Muscle of leg (tissue), 11 donors: ENCODE measurements around the gene HMGCS2. TPM values are rescaled to one million over a fixed set of nuclear protein-coding genes. Genes with fewer than 3 reads are reported as not detected.

Experiments
- DNase-seq: peaks from one replicate; pipeline ENCODE4 v3.0.0; 2013
- H3K27ac ChIP-seq: one replicate; pipeline ENCODE4 v1.5.1; 2013; ENCODE audit warnings: mild to moderate bottlenecking, low read length, control low read depth
- H3K27me3 ChIP-seq: one replicate; pipeline ENCODE4 v1.6.1; 2013; ENCODE audit warnings: low read length; ENCODE audit not compliant: control insufficient read depth, insufficient read depth
- H3K36me3 ChIP-seq: one replicate; pipeline ENCODE4 v1.6.1; 2013; ENCODE audit warnings: low read length; ENCODE audit not compliant: control insufficient read depth, insufficient read depth
- H3K4me1 ChIP-seq: one replicate; pipeline ENCODE4 v1.6.1; 2013; ENCODE audit warnings: low read length; ENCODE audit not compliant: control insufficient read depth, insufficient read depth
- H3K4me3 ChIP-seq: one replicate; pipeline ENCODE4 v1.5.1; 2013; ENCODE audit warnings: low read length, control low read depth
- H3K9me3 ChIP-seq: replicated peaks from 2 replicates; pipeline ENCODE4 v1.6.1; 2013; ENCODE audit warnings: low read depth, low read length; ENCODE audit not compliant: control insufficient read depth
- WGBS: methylation state at CpG from one replicate; pipeline ENCODE4 v1.1.5; 2013; ENCODE audit warnings: missing lambda C conversion rate; ENCODE audit not compliant: insufficient coverage; 5-methylcytosine and 5-hydroxymethylcytosine counted together
- polyA plus RNA-seq, 8 donors: library from polyadenylated mRNA; unstranded; fragments of 120-200 nt; gene quantifications; one replicate each; pipeline versions ENCODE4 v1.2.1 to v1.2.3, GENCODE V29; 2013; ENCODE audit warnings: inconsistent platforms in 1 of 8, low replicate concordance in 1 of 8; ENCODE audit not compliant: insufficient read length in 8 of 8, insufficient read depth in 1 of 8
- total RNA-seq: library from RNA; stranded (reverse); fragments of 120-200 nt; gene quantifications from one replicate; pipeline ENCODE4 v1.2.4, GENCODE V29; 2013

Gene HMGCS2
- total and polyA plus RNA-seq, 9 donors, result 0.13 to 2.9 (median 1.2) TPM; not detected in 4

DNA sequence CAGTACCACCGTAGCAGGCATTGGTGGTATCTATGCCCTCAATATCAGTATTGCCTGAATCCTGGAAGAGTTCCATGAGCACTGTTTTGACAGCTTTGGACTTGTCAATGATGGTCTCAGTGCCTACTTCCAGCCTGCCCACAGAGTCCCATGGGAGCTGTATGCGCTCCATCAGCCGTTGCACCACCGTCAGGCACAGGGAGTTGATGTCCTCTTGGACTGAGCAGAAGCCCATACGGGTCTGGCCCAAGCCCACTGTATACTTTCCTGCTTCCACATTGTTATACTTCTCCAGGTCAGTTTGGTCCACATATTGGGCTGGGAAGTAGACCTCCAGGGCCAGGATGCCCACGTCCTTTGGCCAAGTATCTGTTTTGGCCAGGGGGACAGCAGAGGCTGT is 4.5 kb downstream of the HMGCS2 start:
- H3K4me3 ChIP-seq, result no peak overlapping the region
- no peaks in the 10 kb centered on the region for H3K36me3 ChIP-seq
- no peaks in the 10 kb centered on the region for H3K4me1 ChIP-seq
- no peak for DNase-seq
- peaks cover 2% of the 10 kb centered on the region for H3K9me3 ChIP-seq
- H3K27ac ChIP-seq, result no peak overlapping the region
- 88% methylated on average over 4 of the region's 6 CpGs for WGBS
- peaks cover 3% of the 10 kb centered on the region for H3K27me3 ChIP-seq

DNA sequence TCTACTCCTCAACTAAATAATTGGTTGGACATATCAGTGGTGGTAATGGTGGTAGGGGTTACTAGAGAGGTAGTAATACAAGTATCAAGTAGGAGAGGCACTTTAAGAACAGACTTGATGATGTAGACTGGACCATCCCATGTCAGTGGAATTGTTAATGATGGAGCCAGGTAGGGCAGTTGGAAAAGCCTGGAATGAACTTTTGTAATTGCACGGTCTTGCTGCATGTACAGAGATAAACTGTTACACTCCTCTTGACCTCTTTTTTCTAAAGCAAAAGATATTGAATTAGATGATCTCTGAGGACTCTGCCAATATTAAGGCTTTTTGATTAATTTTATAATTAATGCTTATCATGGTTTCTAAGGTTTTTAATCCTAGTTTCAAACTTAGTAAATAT is 5.8 kb downstream of the HMGCS2 start:
- no peaks in the 10 kb centered on the region for H3K27me3 ChIP-seq
- H3K4me3 ChIP-seq, result no peak overlapping the region
- peaks cover 2% of the 10 kb centered on the region for H3K9me3 ChIP-seq
- DNase-seq, result no peak
- no peak overlapping the region for H3K27ac ChIP-seq
- no CpG with 5 or more reads among the region's 1 CpG for WGBS
- no peaks in the 10 kb centered on the region for H3K4me1 ChIP-seq
- H3K36me3 ChIP-seq, result no peaks in the 10 kb centered on the region

DNA sequence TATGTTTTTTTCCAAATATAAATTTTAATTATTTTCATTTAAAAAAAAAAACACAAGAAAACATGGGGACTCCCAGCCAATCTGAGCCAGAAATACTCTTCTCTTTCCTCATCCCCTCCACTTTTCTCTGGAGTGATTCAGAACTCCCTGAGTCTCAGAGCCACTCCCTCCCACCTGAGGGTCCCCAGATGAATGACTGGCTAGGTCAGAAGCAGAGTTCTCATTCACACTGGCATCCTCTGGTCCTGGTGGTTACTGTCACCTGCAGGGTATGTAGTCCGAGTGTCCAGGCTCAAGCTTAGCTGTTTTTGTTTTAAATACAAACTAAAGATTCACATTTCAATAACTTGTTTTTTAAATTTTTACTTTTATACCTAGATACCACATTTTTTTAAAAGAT is 6.3 kb downstream of the HMGCS2 start:
- no peak overlapping the region for H3K4me3 ChIP-seq
- no CpG with 5 or more reads among the region's 1 CpG for WGBS
- DNase-seq, result no peak

DNA sequence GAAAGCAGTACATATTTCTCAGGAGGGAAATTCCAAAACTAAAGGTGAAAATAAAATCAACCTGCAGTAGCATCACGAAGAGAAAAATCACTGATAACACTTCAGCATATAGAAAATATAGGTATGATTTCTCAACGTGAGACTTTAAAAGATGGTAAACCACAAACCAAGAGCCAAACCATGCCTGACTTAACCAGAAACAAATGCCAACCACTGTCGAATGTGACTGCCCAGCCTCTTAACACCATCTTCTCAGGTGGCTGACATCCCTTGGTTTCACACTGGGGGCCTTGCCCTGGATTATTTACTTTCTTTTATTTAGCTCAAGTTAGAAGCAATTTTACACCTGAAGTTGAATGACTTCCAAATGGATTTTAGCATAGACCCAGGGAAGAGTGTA is 10.1 kb downstream of the HMGCS2 start:
- no peaks in the 10 kb centered on the region for H3K4me1 ChIP-seq
- no peak overlapping the region for H3K27ac ChIP-seq
- no peaks in the 10 kb centered on the region for H3K27me3 ChIP-seq
- H3K36me3 ChIP-seq, result no peaks in the 10 kb centered on the region
- H3K4me3 ChIP-seq, result no peak overlapping the region
- no peak for DNase-seq
- WGBS, result 67% methylated on average over 1 of the region's 3 CpGs
- no peaks in the 10 kb centered on the region for H3K9me3 ChIP-seq

More for the DNA sequence above, 6.3 kb downstream of the HMGCS2 start:
- H3K36me3 ChIP-seq, result no peaks in the 10 kb centered on the region
- H3K27me3 ChIP-seq, result no peaks in the 10 kb centered on the region
- no peaks in the 10 kb centered on the region for H3K4me1 ChIP-seq
- H3K9me3 ChIP-seq, result peaks cover 2% of the 10 kb centered on the region
- no peak overlapping the region for H3K27ac ChIP-seq

DNA sequence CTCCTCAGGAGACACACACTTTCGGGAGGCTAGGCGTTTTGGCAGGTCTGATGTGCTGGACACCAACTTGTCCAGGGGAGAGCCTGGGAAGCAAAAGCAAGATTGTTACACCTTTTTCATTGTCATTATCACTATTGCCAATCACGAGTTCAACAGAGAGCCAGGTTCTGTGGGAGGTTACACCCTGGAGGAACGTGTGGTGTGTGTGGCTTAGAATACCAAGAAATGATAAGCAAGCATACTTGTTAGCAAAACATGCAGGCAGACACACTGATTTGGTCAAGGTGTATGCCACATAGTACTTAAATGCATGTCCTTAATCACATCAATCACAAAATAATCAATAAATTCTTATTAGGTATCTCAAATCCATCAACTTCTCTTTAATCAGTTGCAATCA is 16.1 kb downstream of the HMGCS2 start:
- H3K36me3 ChIP-seq, result no peaks in the 10 kb centered on the region
- H3K9me3 ChIP-seq, result no peaks in the 10 kb centered on the region
- no CpG with 5 or more reads among the region's 4 CpGs for WGBS
- no peak overlapping the region for H3K27ac ChIP-seq
- H3K4me3 ChIP-seq, result no peak overlapping the region
- no peaks in the 10 kb centered on the region for H3K4me1 ChIP-seq
- no peak for DNase-seq
- no peaks in the 10 kb centered on the region for H3K27me3 ChIP-seq

DNA sequence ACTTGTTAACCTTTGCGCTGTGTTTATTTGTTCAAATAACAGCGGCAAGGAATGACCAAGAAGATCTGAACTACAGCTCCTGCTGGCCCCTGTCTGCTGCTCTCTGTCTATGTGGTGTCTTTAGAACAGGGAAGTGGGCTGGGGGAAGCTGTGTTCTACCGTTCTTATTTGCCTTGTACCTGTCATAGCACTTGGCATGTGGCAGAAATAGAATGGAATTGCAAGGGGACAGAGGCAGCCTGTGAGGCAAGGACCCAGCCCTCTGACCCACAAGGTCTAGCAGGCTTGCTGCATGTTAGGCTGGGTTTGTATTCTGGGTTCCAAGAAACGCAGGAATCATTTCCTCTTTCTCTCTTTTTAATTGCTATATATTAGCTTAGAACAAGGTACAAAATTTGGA is 20.7 kb downstream of the HMGCS2 start:
- DNase-seq, result no peak
- Histone ChIP-seq H3K36me3 (peaks cover 12% of the 10 kb centered on the region), H3K4me3 (no peak overlapping the region), H3K4me1 (peaks cover 9% of the 10 kb centered on the region), H3K9me3 (no peaks in the 10 kb centered on the region), H3K27ac (no peak overlapping the region), H3K27me3 (no peaks in the 10 kb centered on the region)
- WGBS, result 48% methylated on average over 3 of the region's 4 CpGs

DNA sequence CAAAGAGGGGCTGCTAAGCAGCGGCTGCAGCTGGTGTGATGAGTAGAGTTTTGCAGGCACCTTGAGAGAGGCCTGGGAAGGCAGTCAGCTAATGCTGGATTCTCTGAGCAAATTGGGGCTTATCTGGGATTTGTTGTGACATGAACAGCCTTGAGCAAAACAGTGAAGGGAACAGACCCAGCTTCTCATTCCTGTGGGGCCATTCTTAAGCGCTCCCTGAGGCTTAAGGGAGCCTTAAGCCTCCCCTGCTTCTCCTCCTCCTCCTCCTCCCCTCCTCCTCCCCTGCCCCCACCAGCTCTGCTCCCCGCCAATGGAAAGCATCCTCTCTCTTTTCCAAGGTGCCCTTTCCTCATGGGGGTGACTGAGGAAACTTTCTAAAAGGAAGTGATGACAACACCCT is 21.3 kb downstream of the HMGCS2 start:
- no peak for DNase-seq
- Histone ChIP-seq H3K4me1 (peaks cover 15% of the 10 kb centered on the region), H3K9me3 (no peaks in the 10 kb centered on the region), H3K27me3 (no peaks in the 10 kb centered on the region), H3K27ac (no peak overlapping the region), H3K36me3 (peaks cover 18% of the 10 kb centered on the region), H3K4me3 (no peak overlapping the region)
- 20% methylated on average over 1 of the region's 3 CpGs for WGBS

DNA sequence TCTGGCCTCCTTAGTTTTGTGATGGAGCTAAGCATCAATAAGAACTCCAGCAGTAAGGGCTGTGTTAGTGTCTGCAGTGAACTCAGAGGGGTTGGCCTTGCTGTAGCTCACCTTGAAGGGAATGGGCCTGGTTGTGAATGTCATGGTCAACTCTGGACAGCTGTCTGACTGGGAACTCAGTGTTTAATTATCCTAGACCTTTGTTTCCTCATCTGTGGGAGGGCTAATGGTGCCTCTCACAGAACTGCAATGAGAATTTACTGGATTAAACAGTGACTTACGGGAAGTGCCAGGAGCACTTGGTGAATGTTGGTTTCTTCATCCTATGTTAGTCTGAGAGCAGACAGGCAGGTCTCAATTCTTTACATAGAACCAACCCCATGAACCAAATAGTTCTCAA is 23.7 kb downstream of the HMGCS2 start:
- no peak overlapping the region for H3K4me3 ChIP-seq
- H3K27ac ChIP-seq, result no peak overlapping the region
- H3K9me3 ChIP-seq, result no peaks in the 10 kb centered on the region
- H3K27me3 ChIP-seq, result no peaks in the 10 kb centered on the region
- H3K36me3 ChIP-seq, result peaks cover 38% of the 10 kb centered on the region
- peaks cover 23% of the 10 kb centered on the region for H3K4me1 ChIP-seq
- WGBS, result no CpG with 5 or more reads among the region's 1 CpG
- DNase-seq, result no peak

DNA sequence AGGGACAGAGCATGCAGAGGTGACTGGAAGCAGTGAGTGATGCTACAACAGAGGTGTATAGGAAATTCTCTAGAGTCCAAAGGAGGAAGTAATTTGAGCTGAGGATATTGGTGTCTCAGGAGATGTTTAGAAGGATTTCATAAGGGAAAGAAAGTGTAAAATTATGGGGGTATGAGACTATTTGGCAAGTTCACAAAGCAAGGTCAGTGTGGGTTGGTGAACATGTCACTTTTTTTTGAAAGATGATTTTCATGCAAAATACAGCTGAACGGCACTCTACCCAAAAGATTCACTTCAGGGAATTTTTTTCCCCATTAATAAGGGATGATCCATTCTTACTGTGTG is 24.1 kb downstream of the HMGCS2 start:
- no CpG with 5 or more reads among the region's 1 CpG for WGBS
- Histone ChIP-seq H3K4me3 (no peak overlapping the region), H3K9me3 (no peaks in the 10 kb centered on the region), H3K27me3 (no peaks in the 10 kb centered on the region), H3K4me1 (peaks cover 23% of the 10 kb centered on the region), H3K27ac (no peak overlapping the region), H3K36me3 (peaks cover 41% of the 10 kb centered on the region)
- no peak for DNase-seq

DNA sequence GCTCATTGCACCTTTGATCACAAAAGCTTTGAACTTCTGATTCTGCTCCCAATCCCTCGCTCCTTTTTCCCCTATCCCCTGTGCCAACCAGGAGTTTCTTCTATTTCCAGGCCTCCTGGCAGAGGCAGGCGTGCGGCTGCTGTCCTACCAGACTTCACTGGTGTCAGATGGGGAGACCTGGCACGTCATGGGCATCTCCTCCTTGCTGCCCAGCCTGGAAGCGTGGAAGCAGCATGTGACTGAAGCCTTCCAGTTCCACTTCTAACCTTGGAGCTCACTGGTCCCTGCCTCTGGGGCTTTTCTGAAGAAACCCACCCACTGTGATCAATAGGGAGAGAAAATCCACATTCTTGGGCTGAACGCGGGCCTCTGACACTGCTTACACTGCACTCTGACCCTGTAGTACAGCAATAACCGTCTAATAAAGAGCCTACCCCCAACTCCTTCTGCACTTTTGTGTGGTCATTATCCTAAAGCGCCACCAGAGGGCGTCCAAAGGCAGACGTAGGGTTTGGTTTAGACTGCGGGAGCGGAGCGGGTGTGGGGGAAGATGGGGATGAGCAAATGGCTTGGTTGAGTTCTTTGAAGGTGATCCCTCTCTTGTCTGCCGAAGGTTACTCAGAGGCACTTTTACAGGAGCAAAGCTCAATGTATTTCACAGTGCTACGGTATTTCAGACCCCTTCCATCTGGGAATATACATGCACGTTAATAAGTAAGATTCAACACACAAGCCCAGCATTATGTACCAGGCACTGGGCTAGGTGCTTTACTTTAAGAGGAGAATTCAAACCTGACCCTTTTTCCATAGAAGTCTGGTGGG is 24.7 kb downstream of the HMGCS2 start:
- DNase-seq, result peak; percentile 82
- Histone ChIP-seq H3K4me3 (no peak overlapping the region), H3K27me3 (no peaks in the 10 kb centered on the region), H3K27ac (no peak overlapping the region), H3K9me3 (no peaks in the 10 kb centered on the region), H3K4me1 (peaks cover 23% of the 10 kb centered on the region), H3K36me3 (peaks cover 45% of the 10 kb centered on the region)
- 85% methylated on average over 4 of the region's 17 CpGs for WGBS

DNA sequence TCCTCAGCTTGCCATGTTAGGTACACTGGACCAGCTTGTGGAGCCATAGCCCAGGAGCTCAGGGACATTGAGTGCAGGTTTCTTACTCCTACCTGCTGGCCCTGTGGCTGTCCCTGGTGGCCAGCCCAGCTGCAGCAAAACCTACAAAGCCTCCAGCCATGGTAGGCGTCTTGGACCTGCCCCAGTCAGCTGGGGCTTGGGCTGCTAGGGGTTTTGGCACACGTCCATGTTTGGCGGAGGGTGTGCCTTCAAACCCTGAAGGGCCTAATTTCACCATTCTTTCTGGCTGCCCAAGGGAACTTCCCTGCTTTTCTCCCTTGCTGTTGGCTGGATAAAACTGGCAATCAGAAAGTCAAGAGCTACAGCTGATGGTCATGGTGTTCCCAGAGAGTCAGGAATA is 25.4 kb downstream of the HMGCS2 start:
- H3K36me3 ChIP-seq, result peaks cover 49% of the 10 kb centered on the region
- 56% methylated on average over 3 of the region's 3 CpGs for WGBS
- H3K9me3 ChIP-seq, result no peaks in the 10 kb centered on the region
- no peak overlapping the region for H3K27ac ChIP-seq
- peaks cover 23% of the 10 kb centered on the region for H3K4me1 ChIP-seq
- DNase-seq, result no peak
- H3K27me3 ChIP-seq, result no peaks in the 10 kb centered on the region
- H3K4me3 ChIP-seq, result no peak overlapping the region
